SW480 (cell line): ENCODE data around the gene ZDHHC19.
"Not testable (repeated sequence)": the region's sequence is repeated elsewhere in the genome, so short reads cannot be mapped to it uniquely, and the experiment has no call there.

Experiments
- DNase-seq: peaks from one replicate; pipeline ENCODE4 v3.0.0-alpha.2; 2016; ENCODE audit warnings: low spot score

Gene ZDHHC19

GRCh38 chr3:196225086-196225485 lies 13.9 kb upstream of the ZDHHC19 start:
- DNase-seq: no peak

GRCh38 chr3:196222876-196223595 lies 11.8 kb upstream of the ZDHHC19 start:
- DNase-seq: peak; percentile 74

- DNase-seq: no peak
Observed at GRCh38 chr3:196220991-196221390, 9.8 kb upstream of the ZDHHC19 start.

- no peak for DNase-seq
Observed at GRCh38 chr3:196220587-196220986, 9.4 kb upstream of the ZDHHC19 start.

- no peak for DNase-seq
Observed at GRCh38 chr3:196219970-196220311, 8.7 kb upstream of the ZDHHC19 start.

- DNase-seq: peak; percentile 50
Observed at GRCh38 chr3:196219194-196219969, 8.2 kb upstream of the ZDHHC19 start.

- no peak for DNase-seq
Observed at GRCh38 chr3:196218155-196218712, 7.0 kb upstream of the ZDHHC19 start.

GRCh38 chr3:196217307-196218154 lies 6.3 kb upstream of the ZDHHC19 start:
- DNase-seq: no peak

GRCh38 chr3:196216681-196217211 lies 5.5 kb upstream of the ZDHHC19 start:
- no peak for DNase-seq

GRCh38 chr3:196216089-196216564 lies 4.9 kb upstream of the ZDHHC19 start, which contains the start of gene SLC51A:
Gene SLC51A (plus strand): TSS chr3:196216534. CDS start chr3:196216713, 179 bp downstream.
- no peak for DNase-seq

- DNase-seq: no peak
Observed at GRCh38 chr3:196215493-196216020, 4.4 kb upstream of the ZDHHC19 start.

GRCh38 chr3:196214783-196215441 lies 3.7 kb upstream of the ZDHHC19 start:
- no peak for DNase-seq

- DNase-seq: not testable (repeated sequence)
Observed at GRCh38 chr3:196209944-196210672, 1.1 kb downstream of the ZDHHC19 start.

- DNase-seq: no peak
Observed at GRCh38 chr3:196208942-196209695, 2.1 kb downstream of the ZDHHC19 start.

- DNase-seq: peak; percentile 34
Observed at GRCh38 chr3:196207833-196208607, 3.2 kb downstream of the ZDHHC19 start.

GRCh38 chr3:196207159-196207832 lies 3.9 kb downstream of the ZDHHC19 start:
- no peak for DNase-seq

- not testable (repeated sequence) for DNase-seq
Observed at GRCh38 chr3:196205442-196206205, 5.6 kb downstream of the ZDHHC19 start.
